Heart left ventricle (tissue), 16 donors: ENCODE measurements around the gene ZBTB9. TPM values are rescaled to one million over a fixed set of nuclear protein-coding genes. Genes with fewer than 3 reads are reported as not detected.
A peak's percentile ranks its signal among the peaks of the same experiment; 100 is the strongest.

Experiments used
- ATAC-seq, 4 donors: fragments of 200-7000 bp; cut with Tn5 transposase; one replicate each; pipeline ENCODE4 v1.9.1; 2020 to 2022; ENCODE audit warnings: moderate library complexity in 4 of 4, mild to moderate bottlenecking in 3 of 4, moderate number of reproducible peaks in 1 of 4
- DNase-seq, 5 donors: peaks; one replicate each; pipeline ENCODE4 v3.0.0-alpha.2; 2020
- H3K27ac ChIP-seq, 12 donors: fragments of 200-600 bp; sonication (generic) in 4 of 12; one replicate each; pipeline versions ENCODE4 v1.5.0 to v1.8.0; 2016 to 2022; ENCODE audit warnings: mild to moderate bottlenecking in 2 of 12
- H3K27me3 ChIP-seq, 9 donors: fragments of 200-600 bp; sonication (generic) in 2 of 9; one replicate each; pipeline versions ENCODE4 v1.5.1 to v1.8.0; 2016 to 2022; ENCODE audit warnings: mild to moderate bottlenecking in 3 of 9
- H3K36me3 ChIP-seq, 9 donors: fragments of 200-600 bp; sonication (generic) in 2 of 9; one replicate each; pipeline versions ENCODE4 v1.5.0 to v1.8.0; 2018 to 2022; ENCODE audit warnings: mild to moderate bottlenecking in 2 of 9
- H3K4me1 ChIP-seq, 12 donors: fragments of 200-600 bp; sonication (generic) in 4 of 12; one replicate each; pipeline versions ENCODE4 v1.5.0 to v1.8.0; 2016 to 2022; ENCODE audit warnings: mild to moderate bottlenecking in 3 of 12
- H3K4me3 ChIP-seq, 12 donors: fragments of 200-600 bp; sonication (generic) in 4 of 12; one replicate each; pipeline versions ENCODE4 v1.5.0 to v1.8.0; 2017 to 2022; ENCODE audit warnings: mild to moderate bottlenecking in 9 of 12, moderate library complexity in 4 of 12
- H3K9me3 ChIP-seq, 12 donors: fragments of 200-600 bp; sonication (generic) in 4 of 12; one replicate each; pipeline versions ENCODE4 v1.5.0 to v1.8.0; 2016 to 2022; ENCODE audit warnings: mild to moderate bottlenecking in 1 of 12
- POLR2A ChIP-seq, 2 donors: fragments of 450-650 bp; IDR thresholded peaks; one replicate each; pipeline ENCODE4 v1.6.1; 2017; ENCODE audit warnings: antibody characterized with exemption in 2 of 2, mild to moderate bottlenecking in 2 of 2, moderate library complexity in 2 of 2
- WGBS, 4 donors: extraction: QIAGEN DNeasy Blood & Tissue Kit in 2 of 4; methylation state at CpG; one replicate each; pipeline versions ENCODE4 v1.1.5 to v1.1.7; 2013 to 2018; 5-methylcytosine and 5-hydroxymethylcytosine counted together
- intact Hi-C, 10 donors: fragments of 100-400 bp; cut with DNase I; formaldehyde crosslinking; loops; one replicate each; pipeline versions ENCODE4 v1.11.1 to v1.14.2; 2022
- polyA plus RNA-seq, 2 donors: library from polyadenylated mRNA; stranded (reverse); fragments of 200-250 nt; gene quantifications; one replicate each; pipeline ENCODE4 v1.2.3, GENCODE V29; 2013
- total RNA-seq, 9 donors: library from RNA; depleted of rRNA in 2 of 9; stranded (reverse); fragments of >200 nt in 2 of 9; fragmentation: NEBNext Ultra II Directional in 3 of 9; extraction: Animal tissue kit (Norgen Biotek cat#: 25700) in 3 of 9; gene quantifications; one replicate each; pipeline versions ENCODE4 v1.1.0 to v1.2.4, GENCODE V29; 2016 to 2023
- TF ChIP-seq, protein P1 (sequence below), 12 donors: fragments of 200-600 bp; sonication (generic) in 4 of 12; IDR thresholded peaks; one replicate each; pipeline versions ENCODE4 v1.5.0 to v1.8.0; 2018 to 2022; ENCODE audit warnings: antibody characterized with exemption in 12 of 12, mild to moderate bottlenecking in 5 of 12
- donor health status: ischemic (EF 13 %, LVEDD 7.1; RV severe dilation, severe dysfunction).
- donor health status: healthy with polysubstance abuse.
- donor health status: DM: no; HTN: yes; CAD: no.
- donor health status: DM: no; HTN: no; CAD: no.
- donor health status: ischemic (EF 25% LVEDD 6.9; RV normal size, moderate dysfunction).
- donor health status: ischemic (EF 25% LVEDD 5.7; RV mildly dilated, moderate dysfunction).
- donor health status: healthy.
- donor health status: DM: yes; HTN: yes; CAD: no.
- donor health status: ischemic (EF 35%, LVEDD 5.7; RV mildly dilated, moderate dysfunction).
- donor health status: nonischemic (EF 11% LVEDD 7.7; RV severe dilation, severe dysfunction).
- donor health status: DM: yes; HTN: yes; CAD: no.
- donor health status: PGD.
- donor health status: ischemic (EF 29% LVEDD 5.4; RV normal size, mild dysfunction).
- donor health status: nonischemic (EF 23%, LVEDD 6.1; RV moderate dilation, normal function).

ZBTB9 gene
- total and polyA plus RNA-seq, 11 donors = 2.2 to 6.4 (median 4.7) TPM

DNA sequence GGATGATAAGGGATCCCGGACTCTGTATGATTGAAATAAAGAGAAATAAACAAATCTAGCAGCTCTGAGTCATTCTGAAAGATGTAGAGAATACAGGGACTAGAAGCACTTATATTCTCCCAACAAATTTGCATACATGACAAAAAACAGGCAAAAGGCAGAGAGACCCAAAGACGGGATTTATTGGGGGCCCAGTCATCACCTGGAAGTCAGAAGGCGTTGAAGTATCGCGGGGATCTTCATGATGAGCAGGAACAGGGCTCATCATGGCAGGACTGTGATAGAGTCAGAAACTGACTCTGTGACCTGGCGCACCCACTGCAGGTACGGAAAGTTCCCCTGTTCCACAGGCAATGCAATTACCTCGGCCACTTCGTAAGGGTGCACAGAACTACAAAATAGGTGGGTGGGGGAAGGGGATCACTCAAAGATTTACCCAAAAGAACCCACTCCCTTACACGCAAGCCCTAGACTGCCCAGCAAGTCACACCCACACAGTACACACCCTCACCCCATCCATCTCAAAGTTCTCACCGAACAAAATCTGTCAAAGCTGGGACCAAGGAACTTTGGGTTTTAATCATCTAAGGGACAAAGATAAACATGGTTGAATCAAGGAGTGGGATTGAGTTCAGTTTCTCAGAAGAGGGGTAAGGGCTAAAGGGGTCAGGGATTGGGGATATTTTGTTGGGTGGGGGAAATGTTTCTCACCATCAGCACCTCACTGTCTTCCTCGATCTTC lies 37.8 kb upstream of the ZBTB9 start:
- Histone ChIP-seq H3K27ac (peak overlapping the region in 8 of 12 donors; percentile 71 to 97 (median 93)), H3K36me3 (peaks cover 0 to 49% (median 46%) of the 10 kb centered on the region in 9 donors), H3K9me3 (no peaks in the 10 kb centered on the region), H3K4me1 (peaks cover 6 to 54% (median 40%) of the 10 kb centered on the region in 12 donors), H3K4me3 (peak overlapping the region in 9 of 12 donors; percentile 64 to 80 (median 66)), H3K27me3 (no peaks in the 10 kb centered on the region)
- WGBS, 4 donors = 63 to 70% (median 66%) methylated on average over 12 of the region's 12 CpGs
- TF ChIP-seq, protein P1, sequence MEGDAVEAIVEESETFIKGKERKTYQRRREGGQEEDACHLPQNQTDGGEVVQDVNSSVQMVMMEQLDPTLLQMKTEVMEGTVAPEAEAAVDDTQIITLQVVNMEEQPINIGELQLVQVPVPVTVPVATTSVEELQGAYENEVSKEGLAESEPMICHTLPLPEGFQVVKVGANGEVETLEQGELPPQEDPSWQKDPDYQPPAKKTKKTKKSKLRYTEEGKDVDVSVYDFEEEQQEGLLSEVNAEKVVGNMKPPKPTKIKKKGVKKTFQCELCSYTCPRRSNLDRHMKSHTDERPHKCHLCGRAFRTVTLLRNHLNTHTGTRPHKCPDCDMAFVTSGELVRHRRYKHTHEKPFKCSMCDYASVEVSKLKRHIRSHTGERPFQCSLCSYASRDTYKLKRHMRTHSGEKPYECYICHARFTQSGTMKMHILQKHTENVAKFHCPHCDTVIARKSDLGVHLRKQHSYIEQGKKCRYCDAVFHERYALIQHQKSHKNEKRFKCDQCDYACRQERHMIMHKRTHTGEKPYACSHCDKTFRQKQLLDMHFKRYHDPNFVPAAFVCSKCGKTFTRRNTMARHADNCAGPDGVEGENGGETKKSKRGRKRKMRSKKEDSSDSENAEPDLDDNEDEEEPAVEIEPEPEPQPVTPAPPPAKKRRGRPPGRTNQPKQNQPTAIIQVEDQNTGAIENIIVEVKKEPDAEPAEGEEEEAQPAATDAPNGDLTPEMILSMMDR (IDR thresholded peaks at IDR 0.05) = no peak
- DNase-seq = no peak
- intact Hi-C loops = loop anchor here in 2 of 10 donors (10.0 kb wide), 1 partner anchor 158 kb away; no protein-coding TSS in a partner anchor
- ATAC-seq = no peak

DNA sequence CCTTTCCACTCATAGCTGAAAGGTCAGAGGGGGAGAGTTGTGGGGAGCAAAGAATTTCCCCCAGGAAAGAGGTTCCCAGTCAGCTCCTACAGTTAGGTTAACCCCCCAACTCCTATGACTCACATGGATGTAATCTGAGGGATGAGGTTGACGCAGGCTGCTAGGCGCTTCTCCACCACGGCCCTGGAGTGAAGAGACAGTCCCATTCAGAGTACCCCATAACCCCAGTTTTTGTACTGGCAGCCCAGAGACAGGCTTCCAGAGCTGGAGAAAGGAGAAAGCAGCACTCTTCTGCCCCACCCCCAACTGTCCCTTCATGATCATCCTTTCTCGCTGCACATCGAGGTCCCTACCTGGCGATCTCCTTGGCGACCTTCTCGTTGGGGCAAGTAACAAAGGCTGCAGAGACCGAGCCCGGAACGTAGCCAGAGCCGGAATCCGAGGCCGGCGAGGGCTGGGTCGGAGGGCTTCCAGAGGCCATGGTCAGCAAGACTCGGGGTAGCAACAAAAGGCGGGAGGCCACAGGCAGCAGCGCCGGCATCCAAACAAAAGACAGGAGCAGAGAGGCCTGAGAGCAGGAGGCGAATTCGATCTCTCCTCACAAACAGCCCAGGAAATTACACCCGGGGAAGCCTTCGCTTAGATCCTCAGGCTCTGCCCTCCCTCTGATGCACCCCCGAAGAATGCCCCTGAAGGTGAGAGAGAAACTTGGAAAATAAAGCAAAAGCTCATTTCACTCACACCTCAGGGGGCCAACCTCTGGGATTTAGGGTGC lies 37.1 kb upstream of the ZBTB9 start:
- ATAC-seq (peak in 1 of 4 donors; percentile 8), DNase-seq (peak in 1 of 5 donors; percentile 59)
- peaks cover 0 to 46% (median 33%) of the 10 kb centered on the region in 12 donors for H3K4me1 ChIP-seq
- H3K27ac ChIP-seq = peak overlapping the region in 11 of 12 donors; percentile 71 to 97 (median 93)
- peak overlapping the region; percentile 30 to 80 (median 65) for H3K4me3 ChIP-seq
- TF ChIP-seq, protein P1 (IDR thresholded peaks at IDR 0.05) = no peak
- TF ChIP-seq POLR2A (IDR thresholded peaks at IDR 0.05) = no peak
- WGBS, 4 donors = 3 to 4% (median 4%) methylated on average over 23 to 25 of the region's 25 CpGs
- H3K9me3 ChIP-seq = no peaks in the 10 kb centered on the region
- intact Hi-C loops = loop anchor here in 2 of 10 donors (10.0 kb wide), 1 partner anchor 157 kb away; no protein-coding TSS in a partner anchor
- H3K36me3 ChIP-seq = peaks cover 0 to 46% (median 42%) of the 10 kb centered on the region in 9 donors
- H3K27me3 ChIP-seq = no peaks in the 10 kb centered on the region

DNA sequence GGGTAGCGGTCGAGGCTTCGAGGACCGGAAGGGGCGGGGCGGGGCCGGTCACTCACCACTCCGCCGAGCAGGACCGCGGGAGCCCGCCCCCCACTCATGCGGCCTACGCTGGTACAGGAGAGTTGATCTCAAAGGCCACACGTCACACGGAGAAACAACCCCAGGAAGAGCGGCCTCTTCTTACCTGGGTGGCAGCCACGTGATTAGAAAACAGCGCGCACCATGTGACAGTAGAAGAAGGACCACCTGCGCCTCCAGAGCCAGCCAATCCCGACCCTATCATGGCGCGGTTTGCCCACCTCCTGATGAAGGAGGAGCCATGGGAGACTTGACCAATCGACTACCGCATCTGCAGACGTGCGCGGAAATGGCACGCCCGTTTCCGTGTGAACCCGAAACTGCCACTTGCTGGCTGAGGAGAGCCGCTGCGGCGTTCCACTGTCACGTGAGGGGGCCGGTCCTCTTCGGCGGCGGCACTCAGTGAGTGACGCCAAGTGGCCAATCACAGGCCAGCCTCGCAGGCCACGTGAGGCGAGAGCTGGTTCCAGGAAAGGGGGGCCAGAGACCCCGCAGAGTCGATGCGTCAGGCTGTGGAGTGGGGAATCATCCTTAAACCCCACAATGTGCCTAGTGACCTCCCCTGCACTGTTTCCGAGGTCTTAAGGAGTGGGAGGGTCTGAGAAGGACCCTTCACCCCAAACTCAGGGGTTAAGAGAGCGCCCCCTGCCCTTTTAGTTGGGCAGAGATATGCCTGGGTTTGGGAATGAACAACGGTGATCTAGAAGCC lies 36.3 kb upstream of the ZBTB9 start, which contains the start of gene CUTA:
TSS of gene CUTA (minus strand) at position 205 of the 787 bp plus-strand sequence. CDS start at position 98, 107 bp downstream.
- intact Hi-C loops = loop anchor here in 2 of 10 donors (1.0 to 10.0 kb wide), 3 partner anchors 8 to 157 kb away; partner anchors contain the start of gene KIFC1 (in 1 of the 2)
- no peaks in the 10 kb centered on the region for H3K27me3 ChIP-seq
- WGBS, 4 donors = 0 to 1% (median 1%) methylated on average over 36 to 51 of the region's 51 CpGs
- peaks cover 0 to 38% (median 35%) of the 10 kb centered on the region in 9 donors for H3K36me3 ChIP-seq
- no peaks in the 10 kb centered on the region for H3K9me3 ChIP-seq
- H3K4me3 ChIP-seq = peak within 1 kb of the TSS; percentile 30 to 80 (median 65)
- ATAC-seq (peak; percentile 94 to 97 (median 96)), DNase-seq (peak; percentile 100)
- H3K27ac ChIP-seq = peak within 1 kb of the TSS; percentile 83 to 97 (median 92)
- TF ChIP-seq POLR2A (IDR thresholded peaks at IDR 0.05) = peak in 1 of 2 donors; percentile 63
- TF ChIP-seq, protein P1 (IDR thresholded peaks at IDR 0.05) = peak in 11 of 12 donors; percentile 23 to 64 (median 50)
- peaks cover 0 to 40% (median 25%) of the 10 kb centered on the region in 12 donors for H3K4me1 ChIP-seq
